Measurements from ENCODE around the gene EDEM3. TPM values are rescaled to one million over a fixed set of nuclear protein-coding genes. Genes with fewer than 3 reads are reported as not detected.

The EDEM3 gene
- polyA plus RNA-seq, 3 donors, result 15.5 to 21.9 (median 18.0) TPM

DNA sequence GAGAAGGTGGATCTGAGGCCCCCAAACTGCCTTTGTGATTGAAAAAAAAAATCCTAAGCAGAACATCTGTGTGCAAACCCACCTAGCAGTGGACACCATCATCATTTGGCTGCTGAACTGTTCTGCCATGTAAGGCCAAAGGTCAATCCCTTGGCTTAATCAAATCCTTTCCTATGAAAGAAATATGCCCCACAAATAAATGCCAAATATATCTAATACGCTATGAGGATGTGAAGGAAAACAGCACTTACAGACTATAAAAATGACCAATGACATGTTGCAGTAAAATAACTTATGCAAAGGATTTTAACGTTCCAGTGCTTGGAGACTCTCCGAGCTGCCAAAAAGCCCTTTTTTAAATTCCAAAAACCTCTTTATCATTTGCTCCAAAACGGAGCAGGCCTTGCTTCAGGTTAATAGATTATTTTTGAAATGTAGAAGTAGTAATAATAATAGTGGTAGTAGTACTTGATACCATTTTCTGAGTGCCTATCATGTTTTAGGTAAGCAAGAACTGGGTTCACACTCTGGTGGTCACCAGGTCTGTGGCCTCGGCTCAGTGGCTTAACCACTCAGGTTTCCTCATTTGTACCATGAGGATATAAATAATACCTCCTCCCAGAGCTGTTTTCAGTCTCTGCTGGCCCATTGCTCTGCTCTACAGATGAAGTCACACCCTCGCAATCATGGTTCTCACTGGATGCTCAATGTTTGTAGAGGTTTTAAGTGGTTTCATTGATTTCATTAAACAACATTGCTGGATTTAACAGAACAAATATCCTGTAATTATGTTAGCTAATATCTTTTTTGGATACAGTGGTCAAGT, 47.9 kb upstream of the EDEM3 start:
- H4K20me1 ChIP-seq (ENCODE audit: insufficient read depth, low read length), result no peaks in the 10 kb centered on the region
- no peak overlapping the region for H2AFZ ChIP-seq (ENCODE audit: insufficient read depth, low read depth, low read length, poor library complexity, severe bottlenecking)
- H3K36me3 Mint-ChIP-seq, result peaks cover 40 to 56% of the 10 kb centered on the region in 2 donors
- H3K9me3 Mint-ChIP-seq, result no peaks in the 10 kb centered on the region
- WGBS (ENCODE audit: insufficient coverage), result no CpG with 5 or more reads among the region's 6 CpGs
- H3K27ac ChIP-seq (ENCODE audit: low read depth in 1 of 2, low read length in 2 of 2), result no peak overlapping the region
- H3K4me3 ChIP-seq (replicated peaks in 1 of 3; ENCODE audit: low read depth in 2 of 3, low read length in 3 of 3), result no peak overlapping the region
- no peak overlapping the region for H3K9ac ChIP-seq (ENCODE audit: insufficient read depth, low read length, poor library complexity, severe bottlenecking)
- no peak overlapping the region for H3K4me2 ChIP-seq (replicated peaks; ENCODE audit: extremely low read depth, low read length, poor library complexity, severe bottlenecking)
- peaks cover 0 to 2% (median 0%) of the 10 kb centered on the region in 3 donors for H3K27me3 Mint-ChIP-seq (ENCODE audit: low read depth in 3 of 3)
- no peaks in the 10 kb centered on the region for H3K79me2 ChIP-seq (ENCODE audit: insufficient read depth, low read length)
- H3K36me3 ChIP-seq (replicated peaks in 1 of 2; ENCODE audit: control insufficient read depth in 1 of 2, insufficient read depth in 2 of 2, low read length in 2 of 2), result peaks cover 28 to 60% of the 10 kb centered on the region in 2 donors
- intact Hi-C loops (cut with micrococcal nuclease), result no loop called here
- TF ChIP-seq, protein P1, sequence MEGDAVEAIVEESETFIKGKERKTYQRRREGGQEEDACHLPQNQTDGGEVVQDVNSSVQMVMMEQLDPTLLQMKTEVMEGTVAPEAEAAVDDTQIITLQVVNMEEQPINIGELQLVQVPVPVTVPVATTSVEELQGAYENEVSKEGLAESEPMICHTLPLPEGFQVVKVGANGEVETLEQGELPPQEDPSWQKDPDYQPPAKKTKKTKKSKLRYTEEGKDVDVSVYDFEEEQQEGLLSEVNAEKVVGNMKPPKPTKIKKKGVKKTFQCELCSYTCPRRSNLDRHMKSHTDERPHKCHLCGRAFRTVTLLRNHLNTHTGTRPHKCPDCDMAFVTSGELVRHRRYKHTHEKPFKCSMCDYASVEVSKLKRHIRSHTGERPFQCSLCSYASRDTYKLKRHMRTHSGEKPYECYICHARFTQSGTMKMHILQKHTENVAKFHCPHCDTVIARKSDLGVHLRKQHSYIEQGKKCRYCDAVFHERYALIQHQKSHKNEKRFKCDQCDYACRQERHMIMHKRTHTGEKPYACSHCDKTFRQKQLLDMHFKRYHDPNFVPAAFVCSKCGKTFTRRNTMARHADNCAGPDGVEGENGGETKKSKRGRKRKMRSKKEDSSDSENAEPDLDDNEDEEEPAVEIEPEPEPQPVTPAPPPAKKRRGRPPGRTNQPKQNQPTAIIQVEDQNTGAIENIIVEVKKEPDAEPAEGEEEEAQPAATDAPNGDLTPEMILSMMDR (IDR thresholded peaks at IDR 0.05), result no peak
- DNase-seq, result no peak
- no peaks in the 10 kb centered on the region for H3K9me3 ChIP-seq (replicated peaks in 1 of 2; ENCODE audit: control insufficient read depth in 1 of 2, insufficient read depth in 1 of 2, low read length in 2 of 2)
- H3K4me3 Mint-ChIP-seq, result no peak overlapping the region
- no peaks in the 10 kb centered on the region for H3K27me3 ChIP-seq (ENCODE audit: control insufficient read depth in 2 of 2, insufficient read depth in 2 of 2, low read length in 2 of 2)
- H3K4me1 Mint-ChIP-seq, result peaks cover 22% of the 10 kb centered on the region
- peaks cover 19% of the 10 kb centered on the region in 2 donors for H3K4me1 ChIP-seq (ENCODE audit: control insufficient read depth in 1 of 2, insufficient read depth in 2 of 2, low read length in 2 of 2)
- peak overlapping the region in 1 of 7 donors; percentile 6 for H3K27ac Mint-ChIP-seq

DNA sequence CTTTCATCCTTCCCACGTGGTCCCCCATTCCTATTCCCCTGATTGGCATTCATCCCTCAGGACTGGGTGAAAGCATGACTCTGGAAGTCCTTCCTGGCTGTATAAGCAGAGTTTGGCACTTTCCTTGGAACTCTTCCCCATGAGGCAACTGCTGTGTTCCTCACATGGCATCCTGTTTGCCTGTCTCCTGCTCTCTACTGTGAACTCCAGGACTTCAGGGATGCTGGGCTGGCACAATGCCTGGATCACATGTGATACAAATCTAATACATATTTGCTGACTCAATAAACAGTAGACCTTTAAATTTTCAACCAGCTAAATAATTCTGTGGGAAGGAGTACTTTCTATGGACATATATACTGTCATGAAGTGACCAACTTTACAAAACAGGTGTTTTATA, 46.8 kb upstream of the EDEM3 start:
- no peak overlapping the region for H3K4me3 ChIP-seq (replicated peaks in 1 of 3; ENCODE audit: low read depth in 2 of 3, low read length in 3 of 3)
- no peaks in the 10 kb centered on the region for H3K9me3 ChIP-seq (replicated peaks in 1 of 2; ENCODE audit: control insufficient read depth in 1 of 2, insufficient read depth in 1 of 2, low read length in 2 of 2)
- H4K20me1 ChIP-seq (ENCODE audit: insufficient read depth, low read length), result no peaks in the 10 kb centered on the region
- H3K9ac ChIP-seq (ENCODE audit: insufficient read depth, low read length, poor library complexity, severe bottlenecking), result no peak overlapping the region
- H2AFZ ChIP-seq (ENCODE audit: insufficient read depth, low read depth, low read length, poor library complexity, severe bottlenecking), result no peak overlapping the region
- 91% methylated on average over 1 of the region's 1 CpG for WGBS (ENCODE audit: insufficient coverage)
- Mint-ChIP-seq H3K9me3 (no peaks in the 10 kb centered on the region), H3K4me3 (no peak overlapping the region), H3K27ac (no peak overlapping the region), H3K4me1 (peaks cover 15% of the 10 kb centered on the region), H3K27me3 (ENCODE audit: low read depth in 3 of 3) (peaks cover 0 to 2% (median 0%) of the 10 kb centered on the region in 3 donors), H3K36me3 (peaks cover 48 to 60% of the 10 kb centered on the region in 2 donors)
- intact Hi-C loops (cut with micrococcal nuclease), result no loop called here
- no peak overlapping the region for H3K4me2 ChIP-seq (replicated peaks; ENCODE audit: extremely low read depth, low read length, poor library complexity, severe bottlenecking)
- H3K27ac ChIP-seq (ENCODE audit: low read depth in 1 of 2, low read length in 2 of 2), result no peak overlapping the region
- no peak for DNase-seq
- TF ChIP-seq, protein P1 (IDR thresholded peaks at IDR 0.05), result no peak
- peaks cover 30 to 65% of the 10 kb centered on the region in 2 donors for H3K36me3 ChIP-seq (replicated peaks in 1 of 2; ENCODE audit: control insufficient read depth in 1 of 2, insufficient read depth in 2 of 2, low read length in 2 of 2)
- peaks cover 10 to 11% of the 10 kb centered on the region in 2 donors for H3K4me1 ChIP-seq (ENCODE audit: control insufficient read depth in 1 of 2, insufficient read depth in 2 of 2, low read length in 2 of 2)
- H3K79me2 ChIP-seq (ENCODE audit: insufficient read depth, low read length), result no peaks in the 10 kb centered on the region
- H3K27me3 ChIP-seq (ENCODE audit: control insufficient read depth in 2 of 2, insufficient read depth in 2 of 2, low read length in 2 of 2), result no peaks in the 10 kb centered on the region
